Memory B cell (primary cell): ENCODE data around the gene CCDC6.
"Not testable (repeated sequence)": the region's sequence is repeated elsewhere in the genome, so short reads cannot be mapped to it uniquely, and the experiment has no call there.

Experiments used
- ATAC-seq: fragments of 150-1000 bp; cut with Tn5 transposase; 2 replicates; pipeline ENCODE4 v1.10.0; 2021; ENCODE audit warnings: low read depth, mild to moderate bottlenecking, moderate library complexity
- DNase-seq, 2 donors: peaks; one replicate each; pipeline ENCODE4 v3.0.0; 2022; ENCODE audit warnings: low spot score in 2 of 2
- H3K27ac Mint-ChIP-seq: one replicate; pipeline ENCODE4 v1.8.0; 2022; ENCODE audit warnings: mild to moderate bottlenecking, moderate library complexity, mixed read lengths
- H3K27me3 Mint-ChIP-seq: one replicate; pipeline ENCODE4 v1.8.0; 2022; ENCODE audit warnings: mixed read lengths
- H3K36me3 Mint-ChIP-seq: one replicate; pipeline ENCODE4 v1.8.0; 2022; ENCODE audit warnings: mild to moderate bottlenecking, mixed read lengths
- H3K4me1 Mint-ChIP-seq: one replicate; pipeline ENCODE4 v1.8.0; 2022; ENCODE audit warnings: mixed read lengths
- H3K4me3 Mint-ChIP-seq: one replicate; pipeline ENCODE4 v1.8.0; 2022; ENCODE audit warnings: mild to moderate bottlenecking, moderate library complexity, mixed read lengths
- H3K9me3 Mint-ChIP-seq: one replicate; pipeline ENCODE4 v1.8.0; 2022; ENCODE audit warnings: mixed read lengths

Gene CCDC6

DNA sequence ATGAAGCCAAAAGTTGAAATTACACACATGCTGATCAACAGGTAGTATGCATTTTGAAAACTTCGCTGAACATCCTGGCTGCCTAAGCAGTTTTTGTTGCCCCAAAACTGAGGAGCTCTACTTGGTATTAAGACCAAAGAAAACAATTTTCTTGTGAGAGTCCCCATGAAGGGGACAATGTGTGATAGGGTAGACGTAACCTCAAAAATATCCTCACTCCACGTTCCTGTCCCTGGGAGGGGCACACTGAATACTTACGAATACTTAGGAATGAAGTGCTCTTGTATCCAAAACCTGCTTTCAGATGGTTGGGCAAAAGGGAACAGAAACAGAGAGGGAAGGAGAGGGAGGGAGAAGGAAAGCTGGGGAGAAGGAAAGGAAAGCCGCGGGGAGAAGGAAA lies 24.7 kb downstream of the CCDC6 start:
- ATAC-seq, result no peak
- DNase-seq, result no peak
- no peaks in the 10 kb centered on the region for H3K27me3 Mint-ChIP-seq
- no peaks in the 10 kb centered on the region for H3K9me3 Mint-ChIP-seq
- peaks cover 3% of the 10 kb centered on the region for H3K36me3 Mint-ChIP-seq
- peak overlapping the region; percentile 6 for H3K27ac Mint-ChIP-seq
- H3K4me1 Mint-ChIP-seq, result peaks cover 65% of the 10 kb centered on the region
- no peak overlapping the region for H3K4me3 Mint-ChIP-seq

DNA sequence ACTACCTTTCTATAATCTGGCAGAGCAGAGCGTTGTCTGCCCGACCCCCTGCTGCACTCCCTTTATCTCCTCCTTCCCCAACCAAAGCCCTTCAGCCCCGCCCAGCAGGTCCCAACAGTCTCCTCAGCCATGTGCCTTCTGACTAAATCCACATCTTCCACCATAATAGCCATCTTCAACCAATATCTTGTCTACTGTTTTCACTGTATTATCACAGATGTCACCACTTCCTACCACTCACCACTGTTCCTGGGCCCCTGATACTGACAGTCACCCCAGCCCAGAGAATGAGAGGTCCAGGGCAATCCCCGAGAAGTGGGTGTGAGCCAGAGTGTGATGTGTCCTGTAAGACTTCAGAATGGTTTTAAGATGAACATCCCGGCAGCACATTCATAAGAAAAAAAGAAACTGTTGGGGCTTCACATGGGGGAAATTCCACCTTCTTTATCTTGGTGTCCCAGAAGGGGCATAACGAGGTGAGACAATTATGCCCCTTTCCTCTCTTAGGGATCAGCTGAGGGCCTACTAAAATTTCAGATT lies 25.3 kb downstream of the CCDC6 start:
- no peak for DNase-seq
- ATAC-seq, result peak; percentile 29
- H3K9me3 Mint-ChIP-seq, result no peaks in the 10 kb centered on the region
- H3K4me1 Mint-ChIP-seq, result peaks cover 66% of the 10 kb centered on the region
- H3K4me3 Mint-ChIP-seq, result peak overlapping the region; percentile 1
- H3K27ac Mint-ChIP-seq, result peak overlapping the region; percentile 6
- no peaks in the 10 kb centered on the region for H3K27me3 Mint-ChIP-seq
- H3K36me3 Mint-ChIP-seq, result peaks cover 3% of the 10 kb centered on the region

DNA sequence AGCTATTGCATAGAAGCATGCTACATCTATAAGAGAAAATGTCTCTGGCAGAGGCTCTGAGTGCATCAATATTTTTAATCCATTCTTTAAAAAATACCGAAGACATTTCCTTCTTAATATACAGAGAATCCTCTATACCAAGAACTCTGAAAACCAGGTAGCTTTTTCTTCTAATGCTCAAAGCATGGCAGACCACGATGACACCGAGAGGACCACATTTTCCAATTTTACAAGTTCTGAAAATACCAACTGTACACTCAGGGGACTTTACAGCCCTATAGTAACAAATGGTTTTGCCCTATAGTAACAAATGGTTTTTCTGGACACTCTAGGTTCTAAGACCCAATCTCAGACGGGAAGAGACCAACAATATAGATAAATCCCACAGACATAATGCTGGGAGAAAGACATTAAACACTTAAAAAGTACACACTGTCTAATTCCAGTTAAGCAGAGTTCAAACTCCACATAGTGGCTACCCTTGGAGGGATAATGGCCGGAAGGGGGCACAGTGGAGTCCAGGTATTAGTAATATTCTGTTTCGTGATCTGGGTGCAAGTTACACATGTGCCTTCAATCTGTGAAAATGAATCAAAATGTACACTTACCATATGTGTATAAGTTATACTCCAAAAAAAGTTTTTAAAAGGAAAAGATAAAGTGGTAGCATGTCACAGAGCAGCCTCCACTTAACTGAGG lies 26.2 kb downstream of the CCDC6 start:
- H3K27me3 Mint-ChIP-seq, result no peaks in the 10 kb centered on the region
- H3K36me3 Mint-ChIP-seq, result peaks cover 3% of the 10 kb centered on the region
- ATAC-seq (no peak), DNase-seq (no peak)
- H3K4me1 Mint-ChIP-seq, result peaks cover 59% of the 10 kb centered on the region
- no peaks in the 10 kb centered on the region for H3K9me3 Mint-ChIP-seq
- peak overlapping the region; percentile 19 for H3K4me3 Mint-ChIP-seq
- peak overlapping the region; percentile 0 for H3K27ac Mint-ChIP-seq

DNA sequence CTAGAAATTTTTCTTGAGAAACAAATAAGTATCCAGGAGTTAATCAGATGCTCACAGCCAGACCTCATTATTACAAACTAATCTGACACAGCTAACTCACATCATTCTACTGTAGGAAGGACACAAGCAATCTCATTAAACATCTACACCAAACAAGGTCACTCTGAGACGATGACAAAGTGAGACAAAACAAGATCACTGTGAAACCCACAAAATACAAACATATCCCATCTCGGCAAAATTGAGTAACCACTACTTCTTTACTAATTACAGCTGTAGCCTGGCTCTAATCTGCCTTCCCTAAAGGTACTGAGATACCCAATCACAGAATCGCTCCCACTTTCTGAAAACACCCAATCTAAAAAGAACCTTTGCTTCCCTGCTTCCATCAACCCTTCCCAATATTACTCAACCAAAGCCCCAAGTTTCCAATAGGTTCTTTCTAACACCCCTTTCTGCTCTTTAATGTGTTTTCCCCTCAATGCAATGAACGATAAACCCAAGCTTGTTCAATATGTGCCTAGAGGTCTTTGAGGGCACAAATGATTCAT lies 26.9 kb downstream of the CCDC6 start:
- H3K27me3 Mint-ChIP-seq, result no peaks in the 10 kb centered on the region
- no peak for DNase-seq

DNA sequence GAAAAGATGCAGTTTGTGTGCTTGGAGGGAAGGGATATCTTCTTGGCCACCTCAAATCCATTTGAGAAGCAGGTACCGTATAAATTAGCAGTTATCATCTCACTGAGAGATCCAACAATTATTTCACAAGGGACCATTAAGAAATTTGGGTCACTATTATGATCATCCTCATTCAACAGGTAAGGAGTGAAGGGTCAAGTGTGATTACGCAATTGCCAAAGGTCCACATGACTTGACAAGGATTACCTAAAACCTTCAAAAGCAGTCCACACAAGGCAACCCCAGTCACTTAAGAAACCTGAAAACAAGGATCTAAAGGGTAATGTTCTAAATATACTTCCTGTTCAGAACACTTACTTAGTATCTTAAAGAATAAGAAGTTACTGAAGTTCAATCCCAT lies 27.4 kb downstream of the CCDC6 start:
- Mint-ChIP-seq H3K9me3 (no peaks in the 10 kb centered on the region), H3K27ac (peak overlapping the region; percentile 0), H3K4me3 (no peak overlapping the region), H3K4me1 (peaks cover 59% of the 10 kb centered on the region), H3K36me3 (peaks cover 3% of the 10 kb centered on the region), H3K27me3 (no peaks in the 10 kb centered on the region)
- ATAC-seq (no peak), DNase-seq (no peak)

More for the DNA sequence above, 26.9 kb downstream of the CCDC6 start:
- Mint-ChIP-seq H3K9me3 (no peaks in the 10 kb centered on the region), H3K27ac (peak overlapping the region; percentile 0), H3K36me3 (peaks cover 3% of the 10 kb centered on the region), H3K4me3 (peak overlapping the region; percentile 19), H3K4me1 (peaks cover 59% of the 10 kb centered on the region)
- ATAC-seq, result no peak

DNA sequence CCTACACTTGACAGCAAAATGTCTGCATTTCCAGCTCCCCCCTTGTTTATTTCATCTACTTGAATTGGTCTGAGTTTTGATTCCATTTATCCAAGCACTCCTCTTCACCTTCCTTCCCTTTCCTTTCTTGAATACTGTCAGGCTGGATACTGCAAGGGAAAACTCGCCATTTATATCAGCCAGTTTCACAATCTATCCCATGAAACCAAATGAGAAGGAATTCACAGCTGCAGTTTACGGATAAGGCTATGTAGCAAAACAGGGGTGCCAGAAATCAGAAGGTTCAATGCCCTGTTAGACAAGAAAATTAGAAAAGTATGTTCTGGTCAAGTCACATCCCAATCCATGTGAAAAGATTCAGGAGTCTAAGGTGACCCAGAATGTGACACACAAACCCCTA lies 28.1 kb downstream of the CCDC6 start:
- H3K4me1 Mint-ChIP-seq, result peaks cover 57% of the 10 kb centered on the region
- DNase-seq, result no peak
- no peak overlapping the region for H3K4me3 Mint-ChIP-seq
- ATAC-seq, result no peak
- no peaks in the 10 kb centered on the region for H3K27me3 Mint-ChIP-seq
- no peaks in the 10 kb centered on the region for H3K9me3 Mint-ChIP-seq
- peaks cover 3% of the 10 kb centered on the region for H3K36me3 Mint-ChIP-seq
- peak overlapping the region; percentile 0 for H3K27ac Mint-ChIP-seq

DNA sequence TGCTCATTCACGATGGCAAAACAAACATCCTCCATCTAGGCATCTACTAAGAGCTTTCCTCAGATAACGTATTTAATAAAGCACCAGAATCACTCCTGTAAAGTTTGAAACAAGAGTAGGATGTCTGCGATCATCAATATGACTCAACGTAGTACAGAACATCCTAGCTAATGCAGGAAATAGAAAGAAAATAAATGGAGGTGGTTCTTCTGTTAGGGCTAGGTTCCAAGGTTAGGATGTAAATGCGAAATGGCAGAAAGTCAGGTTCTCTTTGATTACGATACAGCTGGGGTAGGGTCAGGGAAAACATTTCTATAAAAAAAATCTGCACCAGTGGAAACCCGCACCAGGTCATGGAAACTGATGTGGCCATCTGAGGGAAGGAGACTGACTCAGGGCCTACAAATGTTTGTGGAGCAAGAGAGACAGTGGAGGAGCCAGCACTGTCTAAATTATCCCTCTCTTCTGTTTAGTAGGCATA lies 29.1 kb downstream of the CCDC6 start:
- ATAC-seq, result no peak
- DNase-seq, result no peak
- peaks cover 61% of the 10 kb centered on the region for H3K4me1 Mint-ChIP-seq
- no peaks in the 10 kb centered on the region for H3K9me3 Mint-ChIP-seq
- no peaks in the 10 kb centered on the region for H3K27me3 Mint-ChIP-seq
- peak overlapping the region; percentile 88 for H3K27ac Mint-ChIP-seq
- no peak overlapping the region for H3K4me3 Mint-ChIP-seq
- H3K36me3 Mint-ChIP-seq, result peaks cover 3% of the 10 kb centered on the region

DNA sequence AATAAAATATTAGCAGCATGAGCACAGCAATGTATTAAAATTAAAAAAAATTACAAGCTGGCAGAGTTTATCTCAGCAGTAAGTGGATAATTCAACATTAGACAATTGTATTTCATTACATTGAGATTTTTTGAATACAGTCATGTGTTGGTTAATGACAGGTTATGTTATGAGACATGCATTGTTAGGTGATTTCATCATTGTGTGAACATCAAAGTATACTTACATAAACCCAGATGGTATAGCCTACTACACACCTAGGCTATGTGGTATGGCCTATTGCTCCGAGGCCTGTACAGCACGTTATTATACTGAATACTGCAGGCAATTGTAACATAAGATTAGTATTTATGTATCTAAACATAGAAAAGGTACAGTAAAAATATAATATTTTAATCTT lies 29.7 kb downstream of the CCDC6 start:
- Mint-ChIP-seq H3K4me1 (peaks cover 63% of the 10 kb centered on the region), H3K9me3 (no peaks in the 10 kb centered on the region), H3K27ac (peak overlapping the region; percentile 87), H3K4me3 (no peak overlapping the region), H3K27me3 (no peaks in the 10 kb centered on the region), H3K36me3 (peaks cover 2% of the 10 kb centered on the region)
- no peak for ATAC-seq
- DNase-seq, result no peak

DNA sequence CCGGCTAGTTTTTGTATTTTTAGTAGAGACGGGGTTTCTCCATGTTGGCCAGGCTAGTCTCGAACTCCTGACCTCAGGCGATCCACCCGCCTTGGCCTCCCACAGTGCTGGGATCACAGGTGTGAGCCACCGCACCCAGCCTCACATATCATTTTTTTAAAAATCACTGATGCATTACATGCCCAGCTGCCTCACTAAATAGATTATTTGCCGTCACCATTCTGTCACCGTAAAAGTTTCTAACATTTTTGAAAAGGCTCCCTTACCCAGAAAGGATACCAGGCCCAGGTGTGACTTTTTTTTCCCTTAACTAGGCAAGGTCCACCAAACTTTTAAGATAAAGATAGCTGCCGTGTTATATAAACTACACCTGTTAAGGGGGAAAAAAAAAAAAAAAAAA lies 30.1 kb downstream of the CCDC6 start:
- Mint-ChIP-seq H3K4me1 (peaks cover 59% of the 10 kb centered on the region), H3K27ac (peak overlapping the region; percentile 87)
- not testable (repeated sequence) for H3K36me3 Mint-ChIP-seq, H3K4me3 Mint-ChIP-seq, H3K27me3 Mint-ChIP-seq, H3K9me3 Mint-ChIP-seq
- ATAC-seq, result peak; percentile 48
- DNase-seq, result peak; percentile 15 to 24

DNA sequence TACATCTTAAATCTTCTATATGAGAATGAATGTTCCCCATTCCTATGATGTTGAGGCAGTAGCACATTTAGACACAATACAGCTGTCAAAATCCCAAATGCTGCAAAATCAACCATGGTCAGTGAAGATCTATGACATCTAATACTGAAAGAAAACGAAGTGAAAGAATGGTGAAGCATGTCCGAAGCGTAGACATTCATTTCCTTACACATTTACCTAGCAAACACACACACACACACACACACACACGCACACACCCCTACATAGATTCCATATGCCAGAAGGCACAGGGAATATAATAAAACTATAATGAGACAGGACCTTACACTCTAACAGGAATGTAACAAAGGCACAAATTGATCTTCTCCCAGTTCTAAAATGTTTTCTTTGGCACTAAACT lies 32.5 kb downstream of the CCDC6 start:
- Mint-ChIP-seq H3K9me3 (no peaks in the 10 kb centered on the region), H3K4me1 (peaks cover 56% of the 10 kb centered on the region), H3K27me3 (no peaks in the 10 kb centered on the region), H3K27ac (peak overlapping the region; percentile 84), H3K4me3 (peak overlapping the region; percentile 61), H3K36me3 (peaks cover 1% of the 10 kb centered on the region)
- DNase-seq, result peak in 1 of 2 donors; percentile 15
- peak; percentile 89 for ATAC-seq

DNA sequence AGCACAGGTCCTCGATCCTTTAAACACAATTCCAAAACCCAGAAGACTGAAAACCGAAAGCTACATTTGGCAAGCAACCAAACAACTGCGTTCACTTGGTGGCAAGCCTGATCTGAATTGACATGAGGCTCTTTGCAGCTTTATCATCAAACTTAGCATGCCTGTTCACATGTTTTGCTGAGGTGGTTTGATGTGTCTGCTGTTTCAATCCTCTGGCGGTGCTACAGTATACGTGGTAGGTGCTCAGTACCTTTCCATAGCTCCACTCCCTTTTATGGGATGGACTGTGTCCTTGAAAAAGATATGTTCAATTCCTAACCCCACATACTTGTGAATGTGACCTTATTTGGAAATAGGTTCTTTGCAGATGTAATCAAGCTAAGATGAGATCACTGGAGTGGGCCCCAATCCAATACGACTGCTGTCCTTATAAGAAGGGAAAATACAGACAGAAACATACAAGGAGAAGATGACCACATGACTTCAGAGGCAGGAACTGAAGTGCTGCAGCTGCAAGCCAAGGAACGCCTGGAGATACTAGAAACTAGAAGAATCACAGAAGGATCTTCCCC lies 33.4 kb downstream of the CCDC6 start:
- Mint-ChIP-seq H3K4me3 (no peak overlapping the region), H3K27me3 (no peaks in the 10 kb centered on the region), H3K9me3 (no peaks in the 10 kb centered on the region), H3K4me1 (peaks cover 57% of the 10 kb centered on the region), H3K36me3 (peaks cover 1% of the 10 kb centered on the region), H3K27ac (no peak overlapping the region)
- DNase-seq (no peak), ATAC-seq (no peak)

DNA sequence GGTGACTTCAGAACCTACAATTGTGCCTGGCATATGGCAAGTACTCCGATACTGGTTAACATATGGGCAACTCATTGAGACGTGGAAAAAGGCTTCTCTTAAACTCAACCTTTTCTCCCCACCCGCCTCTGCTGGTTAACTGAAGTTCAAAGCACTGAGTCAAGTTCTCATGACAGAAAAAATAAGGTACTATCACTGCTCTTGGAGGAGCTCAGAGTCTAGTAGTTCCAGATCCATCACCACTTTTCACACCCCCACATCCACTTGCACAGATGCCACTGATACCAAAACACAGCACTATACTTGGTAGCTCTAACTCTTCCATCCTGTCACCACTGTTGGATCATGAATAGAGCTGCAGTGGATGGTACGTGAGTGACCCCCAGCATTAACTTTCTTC lies 36.2 kb downstream of the CCDC6 start:
- Mint-ChIP-seq H3K4me1 (peaks cover 62% of the 10 kb centered on the region), H3K4me3 (no peak overlapping the region), H3K27ac (peak overlapping the region; percentile 5), H3K9me3 (no peaks in the 10 kb centered on the region), H3K27me3 (no peaks in the 10 kb centered on the region), H3K36me3 (no peaks in the 10 kb centered on the region)
- DNase-seq, result no peak
- ATAC-seq, result no peak

DNA sequence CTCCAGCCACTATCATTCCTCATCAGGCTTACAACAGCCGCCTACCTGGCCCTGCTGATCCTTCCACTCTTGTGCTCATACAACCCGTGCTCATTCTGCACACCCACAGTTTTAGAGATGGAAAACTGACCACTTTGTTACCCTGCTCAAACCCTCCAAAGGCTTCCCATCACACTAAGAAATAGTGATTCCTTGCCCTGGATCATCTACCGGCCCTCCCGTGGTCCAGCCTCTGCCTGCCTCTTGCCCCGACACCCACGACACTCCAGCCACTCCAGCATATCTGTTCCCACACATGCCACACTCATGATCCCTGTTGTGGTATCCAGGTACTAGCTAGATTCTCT lies 36.8 kb downstream of the CCDC6 start:
- ATAC-seq (no peak), DNase-seq (no peak)
- Mint-ChIP-seq H3K27ac (peak overlapping the region; percentile 5), H3K4me3 (no peak overlapping the region), H3K9me3 (no peaks in the 10 kb centered on the region), H3K4me1 (peaks cover 64% of the 10 kb centered on the region), H3K27me3 (no peaks in the 10 kb centered on the region), H3K36me3 (no peaks in the 10 kb centered on the region)

DNA sequence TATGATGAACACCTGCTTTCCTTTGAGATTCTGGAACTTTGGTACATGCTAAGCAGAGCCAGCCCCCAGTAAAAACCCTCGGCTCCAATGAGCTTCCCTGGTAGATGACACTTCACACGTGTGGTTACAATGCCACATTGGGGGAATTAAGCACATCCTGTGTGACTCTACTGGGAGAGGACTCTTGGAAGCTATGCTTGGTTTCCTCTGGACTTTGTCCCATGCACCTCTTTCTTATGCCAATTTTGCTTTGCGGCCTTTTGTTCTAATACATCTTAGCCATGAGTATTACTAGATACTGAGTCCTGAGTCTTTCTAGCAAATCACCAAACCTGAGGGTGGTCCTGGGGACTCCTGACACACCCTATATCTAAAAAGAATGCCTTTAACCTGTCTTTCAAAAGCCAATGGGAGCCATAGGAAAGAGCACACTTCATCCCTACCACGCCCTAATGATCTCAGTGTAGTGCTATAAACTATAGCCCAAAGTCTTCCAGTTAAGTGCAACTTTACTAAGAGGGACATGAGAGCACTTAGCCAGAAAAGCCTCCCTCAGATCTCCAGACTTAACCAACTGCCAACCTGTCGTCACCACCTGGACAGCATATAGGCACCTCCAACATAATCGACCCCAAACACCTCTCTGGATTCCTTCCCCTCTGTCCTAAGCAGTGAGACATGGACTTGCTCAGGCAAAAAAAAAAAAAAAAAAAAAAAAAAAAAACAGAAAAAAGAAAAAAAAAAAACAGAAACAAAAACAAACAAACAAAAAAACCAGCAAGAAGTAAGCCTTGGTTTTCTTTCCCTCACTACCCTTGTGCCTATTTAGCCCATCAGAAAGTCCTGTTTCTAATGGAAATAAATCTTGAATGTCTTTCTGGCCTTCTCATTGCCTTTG lies 37.4 kb downstream of the CCDC6 start:
- H3K27ac Mint-ChIP-seq, result peak overlapping the region; percentile 70
- DNase-seq (no peak), ATAC-seq (no peak)
- peaks cover 63% of the 10 kb centered on the region for H3K4me1 Mint-ChIP-seq
- no peaks in the 10 kb centered on the region for H3K9me3 Mint-ChIP-seq
- H3K4me3 Mint-ChIP-seq, result no peak overlapping the region
- no peaks in the 10 kb centered on the region for H3K36me3 Mint-ChIP-seq
- no peaks in the 10 kb centered on the region for H3K27me3 Mint-ChIP-seq
